ENCODE results near the gene EIPR1.

Gene EIPR1

GRCh38 chr2:3172265-3172935, 205.2 kb downstream of the EIPR1 start:
- Histone ChIP-seq H2BK5ac (ENCODE audit: low read depth, low read length, poor library complexity) (no peak overlapping the region), H3K4ac (ENCODE audit: low read depth, low read length) (no peak overlapping the region)
- WGBS (ENCODE audit: extremely low coverage, insufficient coverage, insufficient read length), result no CpG with 5 or more reads among the region's 18 CpGs

GRCh38 chr2:3171564-3172264, 205.9 kb downstream of the EIPR1 start:
- H3K9me3 ChIP-seq (ENCODE audit: insufficient read depth, low read depth, low read length), result peaks cover 2% of the 10 kb centered on the region
- H3K79me2 ChIP-seq (ENCODE audit: control insufficient read depth, insufficient read depth, low read length, poor library complexity), result no peaks in the 10 kb centered on the region
- peak overlapping the region; percentile 29 for H3K4me3 ChIP-seq (ENCODE audit: low read depth, low read length)
- peaks cover 3% of the 10 kb centered on the region for H3K79me1 ChIP-seq (ENCODE audit: low read length)
- no peak overlapping the region for H3K4ac ChIP-seq (ENCODE audit: low read depth, low read length)
- no peak overlapping the region for H4K8ac ChIP-seq (ENCODE audit: low read depth, low read length)
- WGBS (ENCODE audit: extremely low coverage, insufficient coverage, insufficient read length), result no CpG with 5 or more reads among the region's 17 CpGs
- H3K14ac ChIP-seq (ENCODE audit: low read length), result no peak overlapping the region
- no peak overlapping the region for H3K9ac ChIP-seq (ENCODE audit: low read length)
- H2BK120ac ChIP-seq (ENCODE audit: insufficient read depth, low read length, poor library complexity), result no peak overlapping the region
- H3K23ac ChIP-seq (ENCODE audit: low read length), result no peak overlapping the region
- H2AK5ac ChIP-seq (ENCODE audit: low read length), result no peak overlapping the region
- no peak overlapping the region for H3K27ac ChIP-seq (ENCODE audit: low read depth, low read length)
- H2BK5ac ChIP-seq (ENCODE audit: low read depth, low read length, poor library complexity), result no peak overlapping the region
- no peak for DNase-seq
- no peak overlapping the region for H2AFZ ChIP-seq (ENCODE audit: insufficient read depth, low read length, poor library complexity)
- H3K4me1 ChIP-seq (ENCODE audit: control insufficient read depth in 1 of 2, insufficient read depth in 2 of 2, low read length in 2 of 2), result peaks cover 12 to 16% of the 10 kb centered on the region in 2 experiments
- H3K18ac ChIP-seq (ENCODE audit: low read length), result no peak overlapping the region
- no peaks in the 10 kb centered on the region for H3K27me3 ChIP-seq (ENCODE audit: insufficient read depth, low read length)
- no peak overlapping the region for H3K4me2 ChIP-seq (ENCODE audit: low read length)
- H2BK12ac ChIP-seq (ENCODE audit: low read length), result no peak overlapping the region
- no peak overlapping the region for H4K91ac ChIP-seq (ENCODE audit: low read depth, low read length)
- H3K36me3 ChIP-seq (ENCODE audit: control insufficient read depth in 1 of 2, insufficient read depth in 2 of 2, low read length in 2 of 2), result peaks cover 2 to 3% of the 10 kb centered on the region in 2 experiments
- no peak overlapping the region for H4K12ac ChIP-seq (ENCODE audit: low read depth, low read length)

More at GRCh38 chr2:3172265-3172935, 205.2 kb downstream of the EIPR1 start:
- no peak for DNase-seq
- H3K4me2 ChIP-seq (ENCODE audit: low read length), result no peak overlapping the region
- H3K18ac ChIP-seq (ENCODE audit: low read length), result no peak overlapping the region
- no peak overlapping the region for H3K14ac ChIP-seq (ENCODE audit: low read length)
- H2AK5ac ChIP-seq (ENCODE audit: low read length), result no peak overlapping the region
- H3K4me3 ChIP-seq (ENCODE audit: low read depth, low read length), result no peak overlapping the region
- H3K36me3 ChIP-seq (ENCODE audit: control insufficient read depth in 1 of 2, insufficient read depth in 2 of 2, low read length in 2 of 2), result peaks cover 2 to 3% of the 10 kb centered on the region in 2 experiments
- peaks cover 3% of the 10 kb centered on the region for H3K79me1 ChIP-seq (ENCODE audit: low read length)
- H4K8ac ChIP-seq (ENCODE audit: low read depth, low read length), result no peak overlapping the region
- no peak overlapping the region for H4K91ac ChIP-seq (ENCODE audit: low read depth, low read length)
- no peak overlapping the region for H2BK12ac ChIP-seq (ENCODE audit: low read length)
- no peak overlapping the region for H3K23ac ChIP-seq (ENCODE audit: low read length)
- H3K27me3 ChIP-seq (ENCODE audit: insufficient read depth, low read length), result no peaks in the 10 kb centered on the region
- H3K27ac ChIP-seq (ENCODE audit: low read depth, low read length), result no peak overlapping the region
- H3K9ac ChIP-seq (ENCODE audit: low read length), result no peak overlapping the region
- no peak overlapping the region for H4K12ac ChIP-seq (ENCODE audit: low read depth, low read length)
- no peak overlapping the region for H2AFZ ChIP-seq (ENCODE audit: insufficient read depth, low read length, poor library complexity)
- H3K9me3 ChIP-seq (ENCODE audit: insufficient read depth, low read depth, low read length), result peaks cover 2% of the 10 kb centered on the region
- H2BK120ac ChIP-seq (ENCODE audit: insufficient read depth, low read length, poor library complexity), result no peak overlapping the region
- peaks cover 10 to 12% of the 10 kb centered on the region in 2 experiments for H3K4me1 ChIP-seq (ENCODE audit: control insufficient read depth in 1 of 2, insufficient read depth in 2 of 2, low read length in 2 of 2)
- H3K79me2 ChIP-seq (ENCODE audit: control insufficient read depth, insufficient read depth, low read length, poor library complexity), result no peaks in the 10 kb centered on the region

- H4K91ac ChIP-seq (ENCODE audit: low read depth, low read length), result no peak overlapping the region
- no peak overlapping the region for H3K27ac ChIP-seq (ENCODE audit: low read depth, low read length)
- no peak overlapping the region for H3K4me3 ChIP-seq (ENCODE audit: low read depth, low read length)
- no peak overlapping the region for H2BK12ac ChIP-seq (ENCODE audit: low read length)
- H3K18ac ChIP-seq (ENCODE audit: low read length), result no peak overlapping the region
- H3K4me1 ChIP-seq (ENCODE audit: control insufficient read depth in 1 of 2, insufficient read depth in 2 of 2, low read length in 2 of 2), result peaks cover 12 to 16% of the 10 kb centered on the region in 2 experiments
- no peak for DNase-seq
- no peak overlapping the region for H2BK120ac ChIP-seq (ENCODE audit: insufficient read depth, low read length, poor library complexity)
- H2AK5ac ChIP-seq (ENCODE audit: low read length), result no peak overlapping the region
- peaks cover 3% of the 10 kb centered on the region for H3K79me1 ChIP-seq (ENCODE audit: low read length)
- H4K12ac ChIP-seq (ENCODE audit: low read depth, low read length), result no peak overlapping the region
- no peak overlapping the region for H2BK5ac ChIP-seq (ENCODE audit: low read depth, low read length, poor library complexity)
- no peaks in the 10 kb centered on the region for H3K27me3 ChIP-seq (ENCODE audit: insufficient read depth, low read length)
- H3K4ac ChIP-seq (ENCODE audit: low read depth, low read length), result no peak overlapping the region
- H3K9ac ChIP-seq (ENCODE audit: low read length), result no peak overlapping the region
- no peak overlapping the region for H3K14ac ChIP-seq (ENCODE audit: low read length)
- WGBS (ENCODE audit: extremely low coverage, insufficient coverage, insufficient read length), result no CpG with 5 or more reads among the region's 29 CpGs
- no peak overlapping the region for H3K4me2 ChIP-seq (ENCODE audit: low read length)
- H4K8ac ChIP-seq (ENCODE audit: low read depth, low read length), result no peak overlapping the region
- no peak overlapping the region for H3K23ac ChIP-seq (ENCODE audit: low read length)
- H3K36me3 ChIP-seq (ENCODE audit: control insufficient read depth in 1 of 2, insufficient read depth in 2 of 2, low read length in 2 of 2), result peaks cover 2 to 3% of the 10 kb centered on the region in 2 experiments
- peaks cover 2% of the 10 kb centered on the region for H3K9me3 ChIP-seq (ENCODE audit: insufficient read depth, low read depth, low read length)
- no peaks in the 10 kb centered on the region for H3K79me2 ChIP-seq (ENCODE audit: control insufficient read depth, insufficient read depth, low read length, poor library complexity)
- H2AFZ ChIP-seq (ENCODE audit: insufficient read depth, low read length, poor library complexity), result no peak overlapping the region
Measured at GRCh38 chr2:3170792-3171455, 206.7 kb downstream of the EIPR1 start.

- Histone ChIP-seq H3K36me3 (ENCODE audit: control insufficient read depth in 1 of 2, insufficient read depth in 2 of 2, low read length in 2 of 2) (peaks cover 2 to 3% of the 10 kb centered on the region in 2 experiments), H2AK5ac (ENCODE audit: low read length) (no peak overlapping the region), H3K4me3 (ENCODE audit: low read depth, low read length) (no peak overlapping the region), H3K4me2 (ENCODE audit: low read length) (peak overlapping the region; percentile 7), H4K12ac (ENCODE audit: low read depth, low read length) (no peak overlapping the region), H3K18ac (ENCODE audit: low read length) (no peak overlapping the region), H3K14ac (ENCODE audit: low read length) (no peak overlapping the region), H2BK5ac (ENCODE audit: low read depth, low read length, poor library complexity) (no peak overlapping the region), H4K8ac (ENCODE audit: low read depth, low read length) (no peak overlapping the region), H3K79me2 (ENCODE audit: control insufficient read depth, insufficient read depth, low read length, poor library complexity) (no peaks in the 10 kb centered on the region), H3K27me3 (ENCODE audit: insufficient read depth, low read length) (no peaks in the 10 kb centered on the region), H3K4me1 (ENCODE audit: control insufficient read depth in 1 of 2, insufficient read depth in 2 of 2, low read length in 2 of 2) (peaks cover 12 to 16% of the 10 kb centered on the region in 2 experiments), H4K91ac (ENCODE audit: low read depth, low read length) (no peak overlapping the region), H3K23ac (ENCODE audit: low read length) (no peak overlapping the region), H2BK120ac (ENCODE audit: insufficient read depth, low read length, poor library complexity) (no peak overlapping the region), H2BK12ac (ENCODE audit: low read length) (peak overlapping the region; percentile 0), H3K4ac (ENCODE audit: low read depth, low read length) (no peak overlapping the region), H3K9ac (ENCODE audit: low read length) (no peak overlapping the region), H3K79me1 (ENCODE audit: low read length) (peaks cover 3% of the 10 kb centered on the region), H3K9me3 (ENCODE audit: insufficient read depth, low read depth, low read length) (peaks cover 2% of the 10 kb centered on the region), H2AFZ (ENCODE audit: insufficient read depth, low read length, poor library complexity) (no peak overlapping the region), H3K27ac (ENCODE audit: low read depth, low read length) (peak overlapping the region; percentile 51)
- no CpG with 5 or more reads among the region's 20 CpGs for WGBS (ENCODE audit: extremely low coverage, insufficient coverage, insufficient read length)
- DNase-seq, result peak in 1 of 2 donors; percentile 23
Measured at GRCh38 chr2:3169106-3169870, 208.3 kb downstream of the EIPR1 start.
